GM18951 (cell line): ENCODE measurements around the gene KRT23.

Experiments
- POLR2A ChIP-seq: IDR thresholded peaks from 4 replicates; pipeline ENCODE4 v1.6.1; 2011; ENCODE audit warnings: mild to moderate bottlenecking; ENCODE audit not compliant: insufficient read length, insufficient read depth; ENCODE audit errors: extremely low read depth
- in situ Hi-C: fragments of 300-500 bp; cut with MboI; formaldehyde crosslinking; loops from one replicate; pipeline ENCODE4 v1.12.0; 2022; ENCODE audit warnings: low sequenced_read_pairs, mixed read lengths, inconsistent platforms; ENCODE audit not compliant: unreplicated experiment

Gene KRT23

GRCh38 chr17:40960144-40960543, 22.7 kb upstream of the KRT23 start:
- TF ChIP-seq POLR2A, result no peak
- in situ Hi-C loops, result no loop called here

DNA sequence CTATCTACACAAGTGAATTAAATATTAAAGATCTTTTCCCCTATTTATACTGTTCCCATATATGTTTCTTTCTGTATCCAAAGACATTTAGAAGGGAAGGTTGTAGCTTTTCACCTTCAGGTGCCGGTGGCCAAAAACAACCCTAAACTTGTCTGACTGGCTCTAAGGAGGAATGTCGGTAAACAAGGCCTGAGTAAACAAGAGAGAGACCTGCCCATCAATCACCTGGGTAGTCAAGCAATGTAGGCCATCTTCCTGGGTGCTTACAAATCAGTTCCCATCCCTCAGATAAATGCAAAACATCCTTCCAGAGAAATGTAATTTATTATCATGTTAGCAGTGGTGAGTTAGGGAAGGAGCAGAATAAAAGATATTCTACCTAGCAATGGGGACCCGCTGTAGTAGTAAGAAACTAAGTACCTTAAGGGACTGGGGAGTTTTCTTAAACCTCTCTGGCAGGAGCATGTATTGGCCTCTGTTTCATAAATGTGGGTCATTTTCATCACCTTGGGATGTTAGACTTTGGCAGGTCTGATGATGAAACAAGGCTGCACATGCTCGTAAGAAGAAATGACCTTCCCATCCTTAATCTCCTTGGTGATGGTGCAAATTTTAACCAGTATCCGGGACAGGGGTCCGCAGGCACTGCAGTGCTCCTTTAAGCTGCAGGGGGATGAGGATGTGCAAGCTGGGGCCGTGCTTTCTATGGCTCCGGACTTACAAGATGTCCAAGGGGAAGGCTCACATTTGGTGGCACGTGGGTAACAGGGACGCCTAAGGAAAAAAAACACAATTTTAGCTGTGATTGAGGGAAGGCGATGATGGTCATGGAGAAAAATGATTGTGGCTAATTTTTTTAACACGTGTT, 20.9 kb upstream of the KRT23 start:
- TF ChIP-seq POLR2A, result no peak
- in situ Hi-C loops, result no loop called here

DNA sequence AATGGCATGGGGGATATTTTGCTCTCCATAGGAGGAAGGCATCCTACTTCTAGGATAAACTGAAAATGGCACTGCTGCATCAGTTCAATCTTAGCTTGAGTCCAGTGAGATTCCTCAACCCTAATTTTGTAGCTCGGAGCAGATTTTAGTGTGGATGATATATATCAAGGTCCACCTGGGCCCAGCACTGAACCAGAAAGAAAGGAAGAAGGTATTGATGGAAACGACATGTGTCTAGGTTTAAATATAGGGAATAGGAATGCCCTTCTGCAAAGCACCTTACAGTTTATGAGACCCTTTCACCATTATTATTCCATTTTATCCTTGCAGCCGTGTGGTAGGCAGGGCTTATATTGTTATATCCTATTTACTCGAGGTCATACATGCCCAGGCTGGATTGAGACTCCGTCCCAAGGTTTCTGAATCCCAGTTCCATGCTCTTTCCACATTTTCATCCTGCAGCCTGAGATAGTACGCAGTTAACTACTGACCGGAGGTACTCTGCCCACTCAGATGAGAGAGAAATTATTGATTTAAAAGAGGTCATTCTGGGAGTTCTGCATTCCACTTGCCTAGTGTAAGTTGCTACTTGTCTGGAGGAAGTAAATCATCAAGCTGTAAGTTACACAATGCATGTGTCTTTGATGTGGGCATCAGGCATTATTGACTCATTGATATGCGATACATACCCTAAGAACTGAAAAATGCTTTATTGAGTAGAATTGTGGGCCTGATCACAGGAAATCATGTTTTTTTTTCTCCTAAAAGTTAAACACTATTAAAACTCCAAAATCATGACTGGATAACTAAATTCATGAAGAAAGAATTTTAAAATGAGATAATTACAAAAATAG, 19.2 kb upstream of the KRT23 start:
- TF ChIP-seq POLR2A, result no peak
- in situ Hi-C loops, result no loop called here

DNA sequence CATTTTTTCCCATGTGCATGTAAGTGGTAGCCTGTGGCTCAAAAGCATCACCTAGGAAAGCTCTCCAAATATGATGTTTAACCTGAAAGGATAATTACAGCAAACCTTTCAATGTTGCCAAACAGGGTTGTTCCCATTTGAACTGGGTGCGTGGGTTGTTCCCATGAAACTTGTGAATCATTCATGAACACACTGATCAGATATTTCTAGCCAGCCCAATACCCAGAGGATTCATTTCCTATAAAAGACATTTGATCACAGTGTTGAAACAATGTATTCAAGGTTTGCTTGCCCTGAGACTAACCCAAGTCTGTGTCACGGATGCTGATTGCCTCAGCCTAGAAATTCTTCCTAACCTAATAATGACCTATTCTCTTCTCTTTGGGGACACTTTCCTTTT, 16.4 kb upstream of the KRT23 start:
- in situ Hi-C loops, result no loop called here
- TF ChIP-seq POLR2A, result no peak

GRCh38 chr17:40952661-40953060, 15.2 kb upstream of the KRT23 start:
- in situ Hi-C loops, result no loop called here
- no peak for TF ChIP-seq POLR2A

DNA sequence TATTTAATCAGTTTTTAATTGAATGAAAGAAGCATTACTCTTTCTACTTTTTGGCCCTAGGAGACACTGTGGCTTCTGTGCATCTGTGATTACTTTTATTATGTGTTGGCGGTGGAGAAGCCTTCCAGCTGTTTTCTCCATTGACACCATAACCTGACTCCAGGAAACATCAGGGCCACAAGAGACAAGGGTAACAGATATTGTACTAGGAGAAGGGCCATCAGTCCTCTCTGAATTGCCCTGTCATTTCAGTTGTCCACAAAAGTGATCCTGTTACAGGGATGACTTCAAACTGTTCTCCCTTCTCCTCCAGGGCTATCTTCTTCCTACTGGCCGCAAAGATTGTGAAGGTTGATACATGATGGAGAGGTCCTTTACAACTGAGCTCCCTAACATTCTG, 14.7 kb upstream of the KRT23 start:
- TF ChIP-seq POLR2A, result no peak
- in situ Hi-C loops, result no loop called here

- in situ Hi-C loops, result no loop called here
- TF ChIP-seq POLR2A, result no peak
Observed at GRCh38 chr17:40951011-40951622, 13.7 kb upstream of the KRT23 start.

- no peak for TF ChIP-seq POLR2A
- in situ Hi-C loops, result no loop called here
Observed at GRCh38 chr17:40950176-40950575, 12.7 kb upstream of the KRT23 start.

DNA sequence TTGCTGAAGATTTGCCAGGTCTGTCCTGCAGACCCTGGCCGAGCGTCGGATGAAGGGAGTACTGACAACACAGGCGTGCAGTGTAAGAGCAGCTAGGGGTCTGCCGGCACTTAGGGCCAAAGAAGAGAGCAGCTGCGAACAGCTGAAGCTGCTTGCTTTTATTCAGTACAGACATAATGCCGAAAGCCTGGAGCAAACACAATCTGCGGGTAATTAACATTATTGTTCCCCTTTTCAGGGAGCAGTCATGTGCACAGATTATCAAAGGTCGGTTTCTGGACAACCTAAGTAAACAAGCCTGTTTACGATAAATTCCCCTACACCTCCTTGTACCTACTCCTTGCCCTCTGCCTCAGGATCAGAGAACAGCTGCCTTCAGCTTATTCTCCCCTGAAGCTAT, 12.0 kb upstream of the KRT23 start:
- TF ChIP-seq POLR2A, result no peak

DNA sequence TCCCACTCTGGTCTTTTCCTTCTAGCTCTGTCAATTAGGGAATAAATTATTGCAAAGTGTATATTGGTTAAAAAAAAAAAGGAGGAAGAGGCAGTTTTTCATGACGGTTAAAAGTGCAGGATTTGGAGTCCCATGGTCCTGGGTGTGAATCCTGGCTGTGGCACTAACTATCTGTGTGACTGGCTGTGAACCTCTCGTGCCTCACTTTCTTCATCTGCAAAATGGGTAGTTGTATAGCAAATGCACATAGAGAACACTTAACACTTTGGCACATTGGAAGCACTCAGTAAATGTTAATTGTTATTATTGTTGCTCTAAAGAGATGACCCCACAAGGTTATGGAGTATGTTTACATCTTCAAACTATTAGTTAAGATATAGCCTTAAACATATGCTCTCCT, 10.5 kb upstream of the KRT23 start:
- in situ Hi-C loops, result no loop called here
- no peak for TF ChIP-seq POLR2A

More for the DNA sequence above, 12.0 kb upstream of the KRT23 start:
- in situ Hi-C loops, result no loop called here

- TF ChIP-seq POLR2A, result no peak
Observed at GRCh38 chr17:40945414-40945813, 8.0 kb upstream of the KRT23 start.

GRCh38 chr17:40944531-40944930, 7.1 kb upstream of the KRT23 start:
- in situ Hi-C loops, result no loop called here
- no peak for TF ChIP-seq POLR2A

More at GRCh38 chr17:40945414-40945813, 8.0 kb upstream of the KRT23 start:
- in situ Hi-C loops, result no loop called here

DNA sequence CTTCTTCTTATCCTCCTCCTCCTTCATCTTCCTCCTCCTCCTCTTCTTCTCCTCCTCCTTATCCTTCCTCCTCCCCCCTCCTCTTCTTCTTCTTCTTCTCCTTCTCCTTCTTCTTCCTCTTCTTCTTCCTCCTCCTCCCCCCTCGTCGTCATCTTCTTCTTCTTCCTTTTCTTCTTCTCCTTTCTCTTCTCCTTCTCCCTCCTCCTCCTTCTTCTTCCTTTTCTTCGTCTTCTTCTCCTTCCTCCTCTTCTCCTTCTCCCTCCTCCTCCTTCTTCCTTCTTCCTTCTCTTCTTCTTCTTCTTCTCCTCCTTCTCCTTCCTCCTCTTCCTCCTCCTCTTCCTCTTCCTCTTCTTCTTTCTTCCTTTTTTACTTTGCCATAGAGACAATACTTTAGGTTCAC, 5.1 kb upstream of the KRT23 start:
- in situ Hi-C loops, result no loop called here
- TF ChIP-seq POLR2A, result no peak

DNA sequence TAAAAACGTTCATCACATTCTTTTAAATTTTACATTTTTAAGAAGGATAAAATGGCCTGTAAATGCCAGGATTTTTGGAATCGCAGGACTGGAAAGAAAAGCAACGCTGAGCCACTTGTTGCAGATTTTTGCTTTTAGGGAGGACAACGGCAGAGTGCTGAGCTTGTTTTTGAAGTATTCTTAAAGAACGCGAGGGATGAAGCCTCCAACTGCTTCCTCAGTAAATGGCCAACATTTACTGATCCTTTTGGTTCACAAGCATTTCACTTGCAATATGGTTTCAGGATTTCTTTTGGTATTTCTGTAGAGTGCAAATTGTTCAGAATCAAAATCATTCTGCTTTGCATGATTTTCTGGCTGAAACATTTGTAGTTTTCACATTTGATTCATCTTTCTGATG, 2.8 kb upstream of the KRT23 start:
- no peak for TF ChIP-seq POLR2A
- in situ Hi-C loops, result no loop called here

DNA sequence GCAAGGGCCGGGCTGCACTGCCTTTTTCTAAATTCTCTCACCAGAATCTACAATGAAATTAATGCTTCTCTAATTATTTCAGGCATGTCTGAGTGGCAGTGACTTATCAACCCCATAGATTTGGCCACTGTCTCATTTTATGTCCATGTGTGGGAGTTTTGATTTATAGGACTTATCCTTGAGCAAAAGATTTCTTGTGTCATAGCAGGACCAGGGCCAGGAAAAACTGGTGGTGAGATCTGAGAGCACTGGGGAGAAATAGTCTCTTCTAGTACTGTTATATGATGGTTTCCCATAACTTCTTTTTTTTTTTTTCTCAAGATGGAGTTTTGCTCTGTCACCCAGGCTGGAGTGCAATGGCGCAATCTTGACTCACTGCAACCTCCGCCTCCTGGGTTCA, 1.5 kb upstream of the KRT23 start:
- in situ Hi-C loops, result no loop called here

More for the DNA sequence above, 1.5 kb upstream of the KRT23 start:
- no peak for TF ChIP-seq POLR2A
